HG02798 (cell line): Measurements from ENCODE around the gene NCMAP.
"Not testable (repeated sequence)": the region's sequence is repeated elsewhere in the genome, so short reads cannot be mapped to it uniquely, and the experiment has no call there.

Experiments used
- ATAC-seq: cut with Tn5 transposase; IDR thresholded peaks from one replicate; pipeline ENCODE4 v1.9.1; 2021; ENCODE audit warnings: mild to moderate bottlenecking; ENCODE audit not compliant: unreplicated experiment, poor library complexity

NCMAP gene

GRCh38 chr1:24540906-24541710 is 14.8 kb upstream of the NCMAP start:
- ATAC-seq: no peak

GRCh38 chr1:24541711-24542346 is 14.1 kb upstream of the NCMAP start:
- ATAC-seq: no peak

- no peak for ATAC-seq
Measured at GRCh38 chr1:24544239-24544638, 11.6 kb upstream of the NCMAP start.

GRCh38 chr1:24545662-24546061 is 10.2 kb upstream of the NCMAP start:
- no peak for ATAC-seq

GRCh38 chr1:24547195-24547594 is 8.7 kb upstream of the NCMAP start:
- ATAC-seq: no peak

- no peak for ATAC-seq
Measured at GRCh38 chr1:24548070-24548469, 7.8 kb upstream of the NCMAP start.

- ATAC-seq: not testable (repeated sequence)
Measured at GRCh38 chr1:24549210-24549609, 6.7 kb upstream of the NCMAP start.

- no peak for ATAC-seq
Measured at GRCh38 chr1:24551290-24551959, 4.5 kb upstream of the NCMAP start.

GRCh38 chr1:24551960-24552571 is 3.8 kb upstream of the NCMAP start:
- no peak for ATAC-seq

GRCh38 chr1:24553931-24554330 is 2.0 kb upstream of the NCMAP start:
- no peak for ATAC-seq

GRCh38 chr1:24554714-24555113 is 1.2 kb upstream of the NCMAP start:
- ATAC-seq: no peak

GRCh38 chr1:24556414-24556795 is 518 bp downstream of the NCMAP start:
- no peak for ATAC-seq

- no peak for ATAC-seq
Measured at GRCh38 chr1:24557220-24557619, 1.3 kb downstream of the NCMAP start.

- no peak for ATAC-seq
Measured at GRCh38 chr1:24557711-24558131, 1.8 kb downstream of the NCMAP start.

- ATAC-seq: no peak
Measured at GRCh38 chr1:24558455-24558854, 2.6 kb downstream of the NCMAP start.

- no peak for ATAC-seq
Measured at GRCh38 chr1:24558902-24559791, 3.3 kb downstream of the NCMAP start.

- no peak for ATAC-seq
Measured at GRCh38 chr1:24560361-24560760, 4.5 kb downstream of the NCMAP start.

- no peak for ATAC-seq
Measured at GRCh38 chr1:24562625-24563024, 6.7 kb downstream of the NCMAP start.

GRCh38 chr1:24564695-24565094 is 8.8 kb downstream of the NCMAP start:
- ATAC-seq: no peak
